Gastrocnemius medialis (tissue), 4 donors: ENCODE measurements around the gene PRR16. TPM values are rescaled to one million over a fixed set of nuclear protein-coding genes. Genes with fewer than 3 reads are reported as not detected.

ENCODE experiments used
- ATAC-seq, 2 donors: fragments of 150-250 bp; one replicate each; pipeline ENCODE4 v1.9.1; 2016
- DNase-seq, 2 donors: peaks; one replicate each; pipeline ENCODE4 v3.0.0-alpha.2; 2019
- H3K27ac ChIP-seq, 4 donors: fragments of 200-600 bp; sonication (generic); 1 replicate in 1 of 4; 2 replicates in 3 of 4; pipeline ENCODE4 v1.5.1; 2016 to 2018; ENCODE audit warnings: mild to moderate bottlenecking in 2 of 4, moderate library complexity in 1 of 4
- H3K27me3 ChIP-seq, 3 donors: fragments of 200-600 bp; sonication (generic) in 2 of 3; 1 replicate in 1 of 3; 2 replicates in 2 of 3; pipeline versions ENCODE4 v1.5.1 to v1.6.0; 2016 to 2019; ENCODE audit warnings: mild to moderate bottlenecking in 1 of 3, moderate library complexity in 1 of 3
- H3K36me3 ChIP-seq, 2 donors: fragments of 200-600 bp; sonication (generic) in 1 of 2; one replicate each; pipeline ENCODE4 v1.5.1; 2017 to 2018
- H3K4me1 ChIP-seq, 2 donors: fragments of 200-600 bp; sonication (generic) in 1 of 2; one replicate each; pipeline ENCODE4 v1.5.1; 2016 to 2017; ENCODE audit warnings: mild to moderate bottlenecking in 2 of 2
- H3K4me3 ChIP-seq, 4 donors: fragments of 200-600 bp; sonication (generic) in 3 of 4; 1 replicate in 1 of 4; 2 replicates in 3 of 4; pipeline ENCODE4 v1.5.1; 2016 to 2019; ENCODE audit warnings: mild to moderate bottlenecking in 2 of 4
- H3K9me3 ChIP-seq, 3 donors: fragments of 200-600 bp; sonication (generic) in 2 of 3; 1 replicate in 1 of 3; 2 replicates in 2 of 3; pipeline ENCODE4 v1.5.1; 2016 to 2019
- POLR2A ChIP-seq, 2 donors: fragments of 450-650 bp; IDR thresholded peaks; one replicate each; pipeline ENCODE4 v1.6.1; 2017; ENCODE audit warnings: antibody characterized with exemption in 2 of 2, mild to moderate bottlenecking in 2 of 2, moderate library complexity in 2 of 2
- in situ Hi-C, 4 donors: fragments of 200-750 bp; cut with MboI; loops; one replicate each; pipeline versions ENCODE4 v1.15.0 to v1.8.0; 2017; ENCODE audit warnings: low sequenced_read_pairs in 4 of 4
- intact Hi-C: fragments of 100-400 bp; cut with DNase I; formaldehyde crosslinking; loops from one replicate; pipeline ENCODE4 v1.15.1; 2023; ENCODE audit warnings: low total_unique reads
- total RNA-seq, 4 donors: library from RNA; depleted of rRNA; stranded (reverse); fragments of >200 nt; gene quantifications; one replicate each; pipeline versions ENCODE4 v1.1.0 to v1.2.3, GENCODE V29; 2016
- TF ChIP-seq, protein P1 (sequence below), 5 experiments: fragments of 450-650 bp in 3 of 5; fragments of 200-600 bp in 2 of 5; sonication (generic) in 2 of 5; IDR thresholded peaks in 4 of 5; conservative IDR thresholded peaks in 1 of 5; 1 replicate in 4 of 5; 2 replicates in 1 of 5; pipeline ENCODE4 v1.5.1; 2016 to 2019; ENCODE audit warnings: antibody characterized with exemption in 5 of 5, mild to moderate bottlenecking in 3 of 5, moderate library complexity in 3 of 5

Gene PRR16
- total RNA-seq, 4 donors from 2014 or later: 0.66 to 3.9 (median 2.6) TPM

DNA sequence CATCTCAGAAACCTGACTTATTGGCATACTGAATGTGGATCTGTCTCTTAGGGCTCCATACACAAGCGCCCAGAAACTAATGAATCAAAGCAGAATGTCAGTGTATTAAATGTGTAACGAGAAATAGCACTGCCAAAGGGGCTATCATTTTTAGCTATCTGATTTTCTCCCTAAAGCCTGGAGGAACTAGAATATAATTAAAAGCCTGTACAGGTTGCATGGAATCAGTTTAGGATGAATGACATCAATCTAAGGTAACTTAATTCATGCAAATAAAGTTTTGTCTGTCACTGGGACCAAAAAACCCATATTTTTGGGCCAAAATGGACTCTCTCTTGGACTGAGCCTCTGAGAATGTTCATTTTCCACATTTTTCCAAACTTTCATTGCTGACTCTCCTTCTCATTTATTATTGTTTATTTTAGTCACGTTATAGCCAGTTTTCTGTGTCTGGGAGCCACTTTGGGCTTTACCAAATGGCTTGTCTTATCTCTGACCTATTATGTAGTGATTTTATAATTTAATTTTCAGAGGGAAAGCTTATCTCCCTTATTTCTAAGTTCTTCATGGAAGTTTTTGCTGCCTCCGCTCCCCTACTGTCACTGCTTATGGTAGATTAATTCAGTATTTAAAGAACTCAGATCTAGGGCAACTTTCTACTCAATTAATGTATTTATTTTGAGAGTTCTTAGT is 47.0 kb downstream of the PRR16 start:
- Histone ChIP-seq H3K27ac (no peak overlapping the region), H3K4me3 (no peak overlapping the region), H3K9me3 (no peaks in the 10 kb centered on the region), H3K27me3 (no peaks in the 10 kb centered on the region), H3K36me3 (no peaks in the 10 kb centered on the region), H3K4me1 (peaks cover 10 to 11% of the 10 kb centered on the region in 2 donors)
- intact Hi-C loops (no loop called here), in situ Hi-C loops (no loop called here)
- DNase-seq: no peak
- no peak for ATAC-seq
- TF ChIP-seq, protein P1, sequence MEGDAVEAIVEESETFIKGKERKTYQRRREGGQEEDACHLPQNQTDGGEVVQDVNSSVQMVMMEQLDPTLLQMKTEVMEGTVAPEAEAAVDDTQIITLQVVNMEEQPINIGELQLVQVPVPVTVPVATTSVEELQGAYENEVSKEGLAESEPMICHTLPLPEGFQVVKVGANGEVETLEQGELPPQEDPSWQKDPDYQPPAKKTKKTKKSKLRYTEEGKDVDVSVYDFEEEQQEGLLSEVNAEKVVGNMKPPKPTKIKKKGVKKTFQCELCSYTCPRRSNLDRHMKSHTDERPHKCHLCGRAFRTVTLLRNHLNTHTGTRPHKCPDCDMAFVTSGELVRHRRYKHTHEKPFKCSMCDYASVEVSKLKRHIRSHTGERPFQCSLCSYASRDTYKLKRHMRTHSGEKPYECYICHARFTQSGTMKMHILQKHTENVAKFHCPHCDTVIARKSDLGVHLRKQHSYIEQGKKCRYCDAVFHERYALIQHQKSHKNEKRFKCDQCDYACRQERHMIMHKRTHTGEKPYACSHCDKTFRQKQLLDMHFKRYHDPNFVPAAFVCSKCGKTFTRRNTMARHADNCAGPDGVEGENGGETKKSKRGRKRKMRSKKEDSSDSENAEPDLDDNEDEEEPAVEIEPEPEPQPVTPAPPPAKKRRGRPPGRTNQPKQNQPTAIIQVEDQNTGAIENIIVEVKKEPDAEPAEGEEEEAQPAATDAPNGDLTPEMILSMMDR (IDR thresholded peaks at IDR 0.05 in 4 of 5, conservative IDR thresholded peaks at IDR 0.05 in 1 of 5): no peak
- TF ChIP-seq POLR2A (IDR thresholded peaks at IDR 0.05): no peak

DNA sequence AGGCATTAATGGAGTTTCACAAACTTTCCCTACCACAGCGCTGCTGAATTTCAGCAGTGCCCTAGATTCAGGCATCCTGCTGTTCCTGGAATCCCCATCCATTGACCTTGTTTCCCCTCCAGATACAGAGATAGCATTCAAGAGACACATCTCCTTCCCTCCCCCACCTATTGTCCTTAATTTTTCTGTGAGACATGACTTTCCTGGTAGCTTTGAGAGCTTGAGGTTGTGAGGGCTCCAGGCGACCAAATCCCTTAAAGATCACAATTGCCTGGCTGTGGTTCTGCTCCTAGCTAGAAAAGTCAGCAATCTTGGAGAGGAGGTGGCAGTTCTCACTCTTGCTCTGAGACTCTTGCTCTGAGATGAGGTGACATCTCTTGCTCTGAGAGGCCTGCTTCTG is 48.0 kb downstream of the PRR16 start:
- no peaks in the 10 kb centered on the region for H3K27me3 ChIP-seq
- no peaks in the 10 kb centered on the region for H3K36me3 ChIP-seq
- H3K27ac ChIP-seq: no peak overlapping the region
- in situ Hi-C loops (no loop called here), intact Hi-C loops (no loop called here)
- peaks cover 10 to 17% of the 10 kb centered on the region in 2 donors for H3K4me1 ChIP-seq
- DNase-seq: no peak
- no peak for TF ChIP-seq POLR2A (IDR thresholded peaks at IDR 0.05)
- TF ChIP-seq, protein P1 (IDR thresholded peaks at IDR 0.05 in 4 of 5, conservative IDR thresholded peaks at IDR 0.05 in 1 of 5): no peak
- no peak overlapping the region for H3K4me3 ChIP-seq
- no peak for ATAC-seq
- no peaks in the 10 kb centered on the region for H3K9me3 ChIP-seq

DNA sequence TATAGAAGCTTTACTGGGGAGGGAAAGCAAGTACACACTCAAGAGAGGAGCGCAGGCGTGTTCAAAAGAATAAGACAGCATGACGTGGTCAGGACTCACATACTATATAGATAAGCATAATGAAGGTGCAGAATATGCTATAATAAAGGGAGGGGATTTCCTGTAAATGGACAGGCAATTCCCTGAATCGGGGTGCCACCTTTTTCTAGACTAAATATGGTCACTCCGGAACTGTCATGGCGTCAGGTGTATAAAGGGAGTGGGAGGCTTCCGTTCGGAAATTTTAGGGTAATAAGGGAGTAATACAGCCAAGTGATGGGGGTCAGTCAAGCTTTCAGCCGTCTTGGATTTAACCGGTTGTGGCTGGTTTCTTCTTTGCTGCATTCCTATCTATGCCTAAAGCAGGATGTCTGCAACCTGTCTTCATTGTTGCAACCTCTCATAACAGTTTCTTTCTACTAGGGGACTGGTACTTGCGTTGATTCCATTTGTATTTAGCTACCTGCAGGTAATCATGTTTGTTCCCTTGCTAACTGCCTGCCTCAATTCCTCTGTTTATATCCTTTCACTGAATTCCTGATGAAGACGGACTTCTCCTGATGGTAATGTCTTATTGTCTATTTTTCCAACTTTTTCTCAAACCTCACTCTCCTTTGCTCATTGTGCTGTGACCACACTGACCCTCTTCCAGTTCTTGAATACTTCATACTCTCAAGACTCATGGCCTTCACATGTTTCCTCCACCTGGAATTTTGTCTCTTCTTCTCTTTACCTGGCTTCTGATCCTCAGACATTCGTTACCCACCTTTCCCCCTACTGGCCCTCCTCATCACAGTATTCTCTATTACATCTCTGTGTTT is 48.9 kb downstream of the PRR16 start:
- ATAC-seq (no peak), DNase-seq (no peak)
- Histone ChIP-seq H3K9me3 (no peaks in the 10 kb centered on the region), H3K36me3 (no peaks in the 10 kb centered on the region), H3K27me3 (no peaks in the 10 kb centered on the region), H3K4me1 (peaks cover 16 to 26% of the 10 kb centered on the region in 2 donors), H3K4me3 (no peak overlapping the region), H3K27ac (no peak overlapping the region)
- TF ChIP-seq, protein P1 (IDR thresholded peaks at IDR 0.05 in 4 of 5, conservative IDR thresholded peaks at IDR 0.05 in 1 of 5): no peak
- TF ChIP-seq POLR2A (IDR thresholded peaks at IDR 0.05): no peak
- intact Hi-C loops (no loop called here), in situ Hi-C loops (no loop called here)

DNA sequence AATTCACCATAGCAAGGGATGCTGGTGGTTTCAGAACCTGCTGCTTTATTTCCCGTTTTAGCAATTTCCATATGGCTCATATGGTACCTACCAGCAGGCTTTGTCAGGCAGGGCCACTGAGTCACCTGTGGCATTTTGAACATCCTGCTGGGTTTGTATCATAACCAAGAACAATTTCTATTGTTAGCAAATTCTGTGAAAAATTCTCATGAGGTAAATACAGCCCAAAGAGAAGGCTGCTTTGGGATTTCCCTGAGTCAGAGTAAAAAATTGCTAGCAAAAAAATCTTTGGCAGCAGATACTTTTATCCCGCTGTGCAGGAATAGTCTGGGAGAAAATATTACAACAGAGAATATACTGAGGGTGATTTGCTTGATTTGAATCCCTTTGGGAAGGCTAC is 52.7 kb downstream of the PRR16 start:
- DNase-seq: no peak
- H3K27ac ChIP-seq: no peak overlapping the region
- no peaks in the 10 kb centered on the region for H3K36me3 ChIP-seq
- H3K4me3 ChIP-seq: no peak overlapping the region
- TF ChIP-seq POLR2A (IDR thresholded peaks at IDR 0.05): no peak
- TF ChIP-seq, protein P1 (IDR thresholded peaks at IDR 0.05 in 4 of 5, conservative IDR thresholded peaks at IDR 0.05 in 1 of 5): no peak
- in situ Hi-C loops (no loop called here), intact Hi-C loops (no loop called here)
- no peaks in the 10 kb centered on the region for H3K9me3 ChIP-seq
- peaks cover 6 to 18% of the 10 kb centered on the region in 2 donors for H3K4me1 ChIP-seq
- ATAC-seq: no peak
- H3K27me3 ChIP-seq: no peaks in the 10 kb centered on the region
